Colonic mucosa (tissue), 4 donors: ENCODE results near the gene EEF2. TPM values are rescaled to one million over a fixed set of nuclear protein-coding genes. Genes with fewer than 3 reads are reported as not detected.

ENCODE experiments used
- DNase-seq: peaks from one replicate; pipeline ENCODE4 v3.0.0-alpha.2; 2020
- H3K27ac ChIP-seq: fragments of 200-600 bp; one replicate; pipeline ENCODE4 v1.8.0; 2021
- H3K27me3 ChIP-seq: fragments of 200-600 bp; one replicate; pipeline ENCODE4 v1.8.0; 2021
- H3K36me3 ChIP-seq: fragments of 200-600 bp; one replicate; pipeline ENCODE4 v1.8.0; 2021
- H3K4me1 ChIP-seq: fragments of 200-600 bp; one replicate; pipeline ENCODE4 v1.8.0; 2021; ENCODE audit warnings: mild to moderate bottlenecking
- H3K4me3 ChIP-seq: fragments of 200-600 bp; one replicate; pipeline ENCODE4 v1.8.0; 2021
- H3K9ac ChIP-seq, 2 donors: one replicate each; pipeline ENCODE4 v1.7.0; 2013; ENCODE audit warnings: control low read depth in 2 of 2, low read depth in 2 of 2, low read length in 2 of 2
- H3K9me3 ChIP-seq: fragments of 200-600 bp; one replicate; pipeline ENCODE4 v1.8.0; 2021
- intact Hi-C: fragments of 100-400 bp; cut with DNase I; formaldehyde crosslinking; loops from one replicate; pipeline ENCODE4 v1.14.1; 2022
- total RNA-seq, 2 donors: library from RNA; stranded (reverse); fragmentation: NEBNext Ultra II Directional in 1 of 2; extraction: Animal tissue kit (Norgen Biotek cat#: 25700) in 1 of 2; gene quantifications; one replicate each; pipeline ENCODE4 v1.2.1, GENCODE V29; 2021
- TF ChIP-seq, protein P1 (sequence below): fragments of 200-600 bp; IDR thresholded peaks from one replicate; pipeline ENCODE4 v1.8.0; 2022; ENCODE audit warnings: antibody characterized with exemption, mild to moderate bottlenecking
- donor health status: healthy.
- donor health status: DM: no; HTN: no; CAD: no.
- donor health status: DM: no; HTN: no; CAD: no.

Gene EEF2
- total RNA-seq: 1,000 to 10,000 TPM; 2,109 to 2,241 TPM

DNA sequence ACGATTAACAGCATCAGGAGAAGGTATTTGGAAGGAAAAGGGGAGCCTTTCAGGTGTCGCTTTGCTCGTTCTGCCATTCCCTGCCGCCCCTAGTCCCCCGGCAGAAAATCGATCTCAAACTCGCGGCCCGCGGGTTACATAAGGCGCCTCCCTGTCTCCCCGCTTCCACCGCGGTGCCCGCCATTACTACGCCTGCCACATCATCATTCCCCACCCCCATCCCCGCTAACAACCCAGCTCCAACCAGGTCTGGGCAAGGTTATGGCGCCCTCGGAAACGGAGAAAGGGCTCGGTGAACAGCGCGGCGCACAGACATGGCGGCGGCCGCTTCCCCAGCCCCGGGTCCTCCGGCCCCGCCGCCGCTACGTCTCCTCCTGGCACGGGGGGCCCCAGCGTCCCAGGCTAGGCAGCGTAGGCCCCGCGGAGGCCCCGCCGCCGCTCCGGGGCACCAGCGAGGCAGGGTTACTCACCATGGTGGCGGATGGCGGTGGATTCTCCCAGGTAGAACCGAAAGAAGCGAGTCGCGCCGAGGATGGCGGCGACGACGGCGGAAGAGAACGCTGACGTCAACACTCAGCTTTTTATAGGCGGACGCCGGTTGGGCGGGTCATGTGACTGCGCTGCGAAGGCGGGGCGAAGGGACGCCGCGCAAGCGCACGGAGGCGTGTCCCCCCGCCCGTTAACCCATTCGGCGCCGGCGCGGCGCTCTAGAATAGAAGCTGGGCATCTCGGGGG is at the start of gene EEF2:
Gene EEF2 (minus strand): TSS at position 556 of the 735 bp plus-strand sequence. CDS start 83 bp downstream, at position 473.
- Histone ChIP-seq H3K9ac (peak within 1 kb of the TSS; percentile 84 to 89), H3K27ac (peak within 1 kb of the TSS; percentile 93), H3K36me3 (peaks cover 29% of the 10 kb centered on the region), H3K4me3 (peak within 1 kb of the TSS; percentile 83), H3K27me3 (no peaks in the 10 kb centered on the region), H3K4me1 (peaks cover 17% of the 10 kb centered on the region), H3K9me3 (no peaks in the 10 kb centered on the region)
- intact Hi-C loops: loop anchor here (5.0 to 10.0 kb wide), 2 partner anchors 150 to 222 kb away; no protein-coding TSS in a partner anchor
- TF ChIP-seq, protein P1, sequence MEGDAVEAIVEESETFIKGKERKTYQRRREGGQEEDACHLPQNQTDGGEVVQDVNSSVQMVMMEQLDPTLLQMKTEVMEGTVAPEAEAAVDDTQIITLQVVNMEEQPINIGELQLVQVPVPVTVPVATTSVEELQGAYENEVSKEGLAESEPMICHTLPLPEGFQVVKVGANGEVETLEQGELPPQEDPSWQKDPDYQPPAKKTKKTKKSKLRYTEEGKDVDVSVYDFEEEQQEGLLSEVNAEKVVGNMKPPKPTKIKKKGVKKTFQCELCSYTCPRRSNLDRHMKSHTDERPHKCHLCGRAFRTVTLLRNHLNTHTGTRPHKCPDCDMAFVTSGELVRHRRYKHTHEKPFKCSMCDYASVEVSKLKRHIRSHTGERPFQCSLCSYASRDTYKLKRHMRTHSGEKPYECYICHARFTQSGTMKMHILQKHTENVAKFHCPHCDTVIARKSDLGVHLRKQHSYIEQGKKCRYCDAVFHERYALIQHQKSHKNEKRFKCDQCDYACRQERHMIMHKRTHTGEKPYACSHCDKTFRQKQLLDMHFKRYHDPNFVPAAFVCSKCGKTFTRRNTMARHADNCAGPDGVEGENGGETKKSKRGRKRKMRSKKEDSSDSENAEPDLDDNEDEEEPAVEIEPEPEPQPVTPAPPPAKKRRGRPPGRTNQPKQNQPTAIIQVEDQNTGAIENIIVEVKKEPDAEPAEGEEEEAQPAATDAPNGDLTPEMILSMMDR: no peak
- peak; percentile 91 for DNase-seq

DNA sequence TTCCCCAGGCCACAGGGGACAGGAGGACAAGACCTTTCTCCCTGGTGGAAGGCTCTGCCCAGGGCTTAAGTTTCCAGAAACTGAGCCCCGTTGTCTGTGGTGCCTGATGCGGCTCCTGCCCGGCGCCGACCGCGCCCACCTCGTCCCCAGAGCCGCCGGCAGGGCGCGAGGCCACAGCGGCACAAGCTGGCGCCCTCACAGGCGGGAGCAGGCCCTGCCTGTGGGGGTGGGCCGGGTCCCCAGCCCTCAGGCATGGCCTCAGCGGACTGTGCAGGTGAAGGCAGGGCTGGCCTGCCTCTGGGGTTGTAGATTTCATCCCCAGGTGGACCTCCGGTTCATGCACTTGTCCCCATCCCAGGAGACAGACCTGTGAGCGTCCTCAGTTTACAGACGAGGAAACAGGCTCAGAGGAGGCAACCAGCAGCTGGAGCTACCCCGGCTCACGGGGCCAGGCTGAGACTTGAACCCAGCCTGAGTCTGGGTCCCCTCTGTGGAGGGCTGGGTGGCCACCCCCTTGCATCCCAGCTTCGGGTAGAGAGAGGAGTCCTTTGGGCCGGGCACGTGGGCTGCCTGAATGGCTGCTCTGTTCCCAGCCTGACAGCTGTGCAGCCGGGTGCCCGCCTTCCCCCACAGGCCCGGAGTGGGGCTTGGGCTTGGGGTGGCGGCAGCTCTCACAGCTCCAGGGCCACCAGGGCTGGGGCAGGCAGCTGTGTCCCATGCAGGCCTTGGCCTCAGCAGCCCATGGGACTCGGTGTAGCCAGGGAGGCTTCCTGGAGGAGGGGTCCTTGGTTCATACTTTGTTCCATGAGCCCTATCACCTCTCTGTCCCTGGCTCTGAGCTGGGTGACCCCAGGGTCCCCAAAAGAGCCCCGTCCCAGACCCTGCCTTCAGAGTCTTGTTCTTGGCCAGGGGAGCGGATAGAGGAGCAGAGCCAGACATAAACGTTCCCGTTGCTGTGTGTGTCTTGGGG is 49.1 kb upstream of the EEF2 start:
- Histone ChIP-seq H3K36me3 (no peaks in the 10 kb centered on the region), H3K27me3 (no peaks in the 10 kb centered on the region), H3K4me3 (no peak overlapping the region), H3K9ac (no peak overlapping the region), H3K9me3 (no peaks in the 10 kb centered on the region), H3K4me1 (no peaks in the 10 kb centered on the region), H3K27ac (no peak overlapping the region)
- TF ChIP-seq, protein P1: no peak
- no peak for DNase-seq
- intact Hi-C loops: no loop called here

GRCh38 chr19:4033028-4033956 is 48.0 kb upstream of the EEF2 start:
- Histone ChIP-seq H3K4me1 (no peaks in the 10 kb centered on the region), H3K27ac (no peak overlapping the region), H3K36me3 (no peaks in the 10 kb centered on the region), H3K9me3 (no peaks in the 10 kb centered on the region), H3K4me3 (no peak overlapping the region), H3K9ac (no peak overlapping the region), H3K27me3 (no peaks in the 10 kb centered on the region)
- intact Hi-C loops: no loop called here
- TF ChIP-seq, protein P1: no peak
- no peak for DNase-seq

DNA sequence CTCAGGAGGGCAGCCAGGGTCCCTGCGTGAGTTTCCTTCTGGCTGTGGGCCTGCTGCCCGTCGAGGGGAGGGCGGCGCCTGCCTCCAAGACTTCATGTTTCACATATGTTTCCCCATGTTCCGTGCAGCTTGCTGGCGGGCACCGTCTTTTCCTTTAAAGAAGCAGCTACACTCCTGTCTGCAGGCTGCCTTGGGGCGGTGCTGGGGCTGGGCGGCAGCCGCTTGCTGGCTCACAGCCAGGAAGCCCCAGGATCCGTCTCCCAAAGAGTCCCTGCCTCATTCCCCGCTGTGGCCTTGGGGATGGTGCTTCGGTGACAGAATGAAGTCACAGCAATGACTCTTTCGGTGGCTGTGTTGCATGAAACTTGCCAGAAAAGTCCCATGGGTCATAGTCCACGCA is 47.2 kb upstream of the EEF2 start:
- H3K4me1 ChIP-seq: no peaks in the 10 kb centered on the region
- no peak overlapping the region for H3K9ac ChIP-seq
- intact Hi-C loops: no loop called here
- DNase-seq: no peak
- no peaks in the 10 kb centered on the region for H3K9me3 ChIP-seq
- H3K27ac ChIP-seq: no peak overlapping the region
- TF ChIP-seq, protein P1: no peak
- no peak overlapping the region for H3K4me3 ChIP-seq
- no peaks in the 10 kb centered on the region for H3K36me3 ChIP-seq
- no peaks in the 10 kb centered on the region for H3K27me3 ChIP-seq

DNA sequence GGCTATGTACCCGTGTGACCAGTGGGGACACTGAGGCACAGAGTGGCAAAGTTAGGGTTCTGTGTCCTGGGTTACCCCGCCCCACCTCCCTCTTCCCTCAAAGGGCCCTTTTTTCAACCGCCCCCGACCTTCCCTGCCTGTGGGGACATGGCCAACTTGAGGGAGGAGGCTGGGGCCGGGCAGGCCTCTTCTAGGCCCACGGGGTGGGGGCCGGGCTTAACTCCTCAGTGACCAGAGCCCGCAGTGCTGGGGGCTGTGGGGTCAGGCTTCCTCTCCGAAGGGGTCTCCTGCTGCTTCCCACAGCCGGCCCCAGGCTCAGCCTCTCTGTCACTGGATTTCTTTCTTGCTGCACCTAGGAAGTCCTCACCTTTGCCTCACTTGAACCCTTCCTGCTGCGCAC is 46.2 kb upstream of the EEF2 start:
- no peak overlapping the region for H3K4me3 ChIP-seq
- TF ChIP-seq, protein P1: no peak
- no peaks in the 10 kb centered on the region for H3K27me3 ChIP-seq
- intact Hi-C loops: no loop called here
- H3K9me3 ChIP-seq: no peaks in the 10 kb centered on the region
- H3K9ac ChIP-seq: no peak overlapping the region
- DNase-seq: no peak
- no peaks in the 10 kb centered on the region for H3K4me1 ChIP-seq
- H3K36me3 ChIP-seq: no peaks in the 10 kb centered on the region
- no peak overlapping the region for H3K27ac ChIP-seq
